ENCODE measurements around the gene SH3GL2.

- TF ChIP-seq SP1 (IDR thresholded peaks at IDR 0.05) = no peak
- TF ChIP-seq CTCF (IDR thresholded peaks at IDR 0.05; ENCODE audit: low read depth, low read length, missing input control) = no peak
- TF ChIP-seq GABPA (IDR thresholded peaks at IDR 0.05 in 1 of 2, conservative IDR thresholded peaks at IDR 0.05 in 1 of 2) = no peak
- no peak for TF ChIP-seq RAD21 (IDR thresholded peaks at IDR 0.05)
- no peak for TF ChIP-seq HNF4G (IDR thresholded peaks at IDR 0.05)
- TF ChIP-seq RXRA (IDR thresholded peaks at IDR 0.05) = no peak
- TF ChIP-seq MAX (IDR thresholded peaks at IDR 0.05) = no peak
These were observed 220.5 kb downstream of the SH3GL2 start for GRCh38 chr9:17799369-17799768.

Data from liver (tissue), 3 donors.